ENCODE data around the gene PPARG.

Gene PPARG

DNA sequence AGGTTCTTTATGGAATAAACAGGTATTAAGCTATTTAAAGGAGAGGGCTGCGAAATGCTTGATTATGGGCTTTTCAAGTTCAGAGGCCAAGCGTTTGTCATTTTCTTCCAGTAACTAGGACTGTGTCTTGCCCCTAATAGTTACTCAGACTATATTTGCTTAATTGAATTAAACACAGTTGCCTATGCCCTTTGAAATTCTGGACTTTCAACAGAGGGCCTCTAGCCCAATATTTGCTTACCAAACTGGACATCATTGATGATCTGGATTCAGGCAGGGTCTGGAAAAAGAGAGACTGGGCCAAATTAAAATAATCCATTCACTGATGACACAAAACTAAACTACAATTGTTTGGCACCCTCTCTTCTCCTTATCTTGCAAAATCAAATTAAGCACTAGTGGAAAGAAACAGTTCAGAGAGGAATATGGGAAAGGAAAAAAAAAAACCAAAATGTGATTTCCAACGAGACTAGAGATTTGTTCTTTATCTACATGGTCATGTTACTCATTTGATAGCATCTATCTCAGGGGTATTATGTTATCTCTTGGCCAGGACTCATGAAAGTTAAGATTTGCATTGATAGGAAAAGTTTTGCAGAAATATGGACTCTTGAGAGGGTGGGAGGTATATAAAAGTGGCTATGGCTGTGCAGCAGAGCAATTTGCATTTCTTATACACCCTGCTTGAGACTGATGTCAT is 120.3 kb downstream of the PPARG start:
- no peak for DNase-seq (ENCODE audit: low read depth in 2 of 3, low spot score in 1 of 3)

DNA sequence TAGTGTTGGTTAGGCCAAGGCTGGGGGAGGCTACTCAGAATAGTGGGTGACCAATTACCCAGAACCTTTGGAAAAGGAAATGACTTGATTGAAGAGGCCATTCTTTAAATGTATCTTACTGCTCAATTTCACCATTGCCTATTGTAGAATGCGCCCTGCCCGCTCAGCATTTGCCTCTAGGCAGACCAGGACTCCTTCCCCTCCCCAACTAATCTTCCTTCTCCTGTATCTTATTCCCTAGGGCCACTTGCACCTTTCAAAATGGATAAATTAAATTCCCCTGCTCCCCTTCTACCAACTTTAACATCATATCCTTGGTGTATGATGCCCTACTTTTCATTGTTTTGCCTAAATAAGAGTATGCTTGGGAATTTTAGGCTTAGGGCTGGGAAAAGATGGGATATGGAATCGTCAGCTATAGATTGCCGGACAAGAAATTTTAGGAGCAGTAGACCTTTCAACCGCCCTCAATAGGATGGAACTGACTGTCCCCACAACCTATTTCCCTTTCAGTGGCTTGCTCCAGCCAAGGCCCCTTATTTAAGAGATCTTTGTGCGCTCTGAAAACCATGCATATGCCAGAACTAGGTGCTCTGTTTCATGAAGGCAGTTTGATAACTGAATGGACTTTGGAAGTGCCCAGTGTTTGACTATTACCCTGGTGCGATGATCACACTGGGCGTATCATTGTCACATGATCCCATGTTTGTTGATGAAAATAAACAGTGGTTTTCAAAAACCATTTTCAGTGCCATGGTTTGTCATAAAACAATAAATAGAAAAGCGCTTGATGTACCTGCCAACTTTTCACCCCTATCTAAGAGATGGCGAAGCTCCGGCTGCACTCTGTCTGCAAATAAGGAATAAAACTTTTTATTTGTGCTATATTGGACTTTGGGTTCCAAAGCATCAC is 121.1 kb downstream of the PPARG start:
- no peak for DNase-seq (ENCODE audit: low read depth in 2 of 3, low spot score in 1 of 3)

DNA sequence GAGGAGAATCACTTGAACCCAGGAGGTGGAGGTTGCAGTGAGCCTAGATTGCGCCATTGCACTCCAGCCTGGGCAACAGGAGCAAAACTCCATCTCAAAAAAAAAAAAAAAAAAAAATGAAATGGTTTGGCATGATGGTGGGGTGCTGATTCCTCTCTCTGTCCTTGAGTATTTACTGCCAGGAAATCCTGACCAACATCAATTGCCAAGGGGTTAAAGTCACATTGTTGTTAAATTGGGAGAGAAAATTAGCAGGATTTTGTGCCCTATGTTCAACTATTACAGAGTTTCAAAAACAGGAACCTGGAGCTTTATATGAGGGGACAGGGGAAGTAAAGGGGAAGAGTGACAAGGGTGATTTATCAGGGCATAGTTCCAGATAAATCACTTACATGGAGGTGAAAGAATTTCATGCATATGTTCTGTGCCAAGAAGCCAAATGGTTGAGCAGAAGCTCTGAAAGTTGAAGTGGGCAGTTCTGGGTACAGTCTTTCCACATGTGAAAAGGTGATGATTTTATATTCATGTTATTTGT is 124.9 kb downstream of the PPARG start:
- DNase-seq (ENCODE audit: low read depth in 2 of 3, low spot score in 1 of 3), result no peak

DNA sequence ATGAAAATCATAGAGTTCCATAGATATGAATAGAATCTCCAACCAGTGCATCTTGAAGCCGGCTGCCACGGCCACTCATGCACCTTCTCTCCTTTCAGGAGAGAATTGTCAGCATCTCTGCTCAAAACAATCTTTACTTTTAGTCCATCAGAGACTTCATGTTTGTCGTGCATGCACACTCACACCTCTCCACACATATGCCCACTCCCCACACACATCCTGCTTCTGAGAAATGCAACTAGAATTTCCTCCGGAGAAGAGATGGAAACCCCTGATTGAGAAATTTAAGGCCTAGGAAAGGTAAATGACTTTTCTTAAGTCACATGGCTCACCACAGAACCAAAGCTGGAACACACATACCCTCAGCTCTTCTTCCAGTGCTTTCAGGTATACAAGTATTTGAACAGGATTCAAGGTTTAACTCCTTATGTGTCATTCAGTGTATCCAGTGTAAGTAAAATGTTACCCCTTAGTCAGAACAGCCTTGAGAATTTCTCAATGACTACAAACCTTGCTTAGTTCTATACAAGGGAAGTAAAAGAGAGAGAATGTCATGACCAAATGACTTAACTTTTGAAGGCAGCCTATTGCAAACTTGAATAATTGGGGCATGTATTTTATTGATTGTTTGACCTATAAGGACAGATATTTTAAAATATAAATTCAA is 126.3 kb downstream of the PPARG start:
- DNase-seq (ENCODE audit: low read depth in 2 of 3, low spot score in 1 of 3), result no peak

DNA sequence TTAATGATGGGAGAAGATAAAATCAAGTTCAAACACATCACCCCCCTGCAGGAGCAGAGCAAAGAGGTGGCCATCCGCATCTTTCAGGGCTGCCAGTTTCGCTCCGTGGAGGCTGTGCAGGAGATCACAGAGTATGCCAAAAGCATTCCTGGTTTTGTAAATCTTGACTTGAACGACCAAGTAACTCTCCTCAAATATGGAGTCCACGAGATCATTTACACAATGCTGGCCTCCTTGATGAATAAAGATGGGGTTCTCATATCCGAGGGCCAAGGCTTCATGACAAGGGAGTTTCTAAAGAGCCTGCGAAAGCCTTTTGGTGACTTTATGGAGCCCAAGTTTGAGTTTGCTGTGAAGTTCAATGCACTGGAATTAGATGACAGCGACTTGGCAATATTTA is 127.9 kb downstream of the PPARG start:
- DNase-seq (ENCODE audit: low read depth in 2 of 3, low spot score in 1 of 3), result no peak

DNA sequence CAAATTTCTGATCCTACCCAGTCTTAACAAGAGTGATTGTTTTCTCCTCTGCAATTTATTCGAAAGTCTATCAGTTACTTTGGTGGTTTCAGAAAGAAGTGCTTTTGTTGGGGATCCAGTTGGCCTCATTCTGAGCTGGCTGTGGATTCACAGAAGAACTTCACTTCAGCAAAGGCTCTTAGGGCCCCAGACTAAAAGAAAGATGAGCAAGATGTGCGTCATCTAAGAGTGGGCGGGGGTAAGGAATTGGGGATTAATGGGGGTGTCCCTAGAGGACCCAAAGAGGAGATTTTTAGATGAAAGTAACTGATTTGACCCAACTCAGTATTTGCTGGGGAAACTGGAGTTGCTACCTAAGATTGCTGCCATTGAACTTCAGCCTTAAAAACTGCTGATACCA is 131.5 kb downstream of the PPARG start:
- peak; percentile 18 to 34 (median 23) for DNase-seq (ENCODE audit: low read depth in 2 of 3, low spot score in 1 of 3)

DNA sequence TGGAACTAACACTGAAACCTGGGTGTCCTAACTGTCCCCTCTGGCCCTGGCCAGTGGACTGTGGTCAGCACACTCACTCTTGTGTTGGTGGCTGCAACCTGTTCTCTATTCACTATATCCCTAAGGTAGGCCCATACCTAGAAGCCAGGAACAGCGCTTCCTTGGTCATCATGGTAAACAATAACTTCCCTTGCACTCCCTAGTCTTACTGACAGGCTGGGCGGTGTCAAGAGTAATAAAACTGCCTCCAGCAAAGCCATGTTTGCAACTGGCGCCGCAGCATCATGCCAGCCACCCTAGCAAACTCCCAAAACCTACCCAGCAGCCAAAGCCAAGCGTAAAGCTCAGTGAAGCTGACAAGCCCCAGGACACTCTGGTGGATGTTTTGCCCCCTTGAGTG is 132.3 kb downstream of the PPARG start:
- no peak for DNase-seq (ENCODE audit: low read depth in 2 of 3, low spot score in 1 of 3)

DNA sequence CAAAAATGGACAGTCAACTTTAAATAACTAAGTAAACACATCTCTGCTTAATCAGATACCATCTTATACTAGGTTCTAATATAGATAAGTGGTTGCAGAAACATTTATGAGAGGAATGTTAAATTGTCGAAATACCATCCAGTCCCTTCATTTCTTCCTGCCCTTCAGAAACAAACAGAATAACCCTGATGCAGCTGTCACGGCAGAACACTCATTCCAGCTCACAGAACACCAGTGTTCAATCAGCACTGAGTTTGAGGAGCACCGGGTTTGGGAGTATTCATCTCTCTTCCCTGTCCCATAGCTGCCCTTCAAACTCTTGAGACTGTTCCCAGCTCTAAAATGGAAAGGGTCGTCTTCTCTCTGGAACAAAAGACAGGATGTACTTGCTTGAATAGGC is 134.3 kb downstream of the PPARG start:
- no peak for DNase-seq (ENCODE audit: low read depth in 2 of 3, low spot score in 1 of 3)

DNA sequence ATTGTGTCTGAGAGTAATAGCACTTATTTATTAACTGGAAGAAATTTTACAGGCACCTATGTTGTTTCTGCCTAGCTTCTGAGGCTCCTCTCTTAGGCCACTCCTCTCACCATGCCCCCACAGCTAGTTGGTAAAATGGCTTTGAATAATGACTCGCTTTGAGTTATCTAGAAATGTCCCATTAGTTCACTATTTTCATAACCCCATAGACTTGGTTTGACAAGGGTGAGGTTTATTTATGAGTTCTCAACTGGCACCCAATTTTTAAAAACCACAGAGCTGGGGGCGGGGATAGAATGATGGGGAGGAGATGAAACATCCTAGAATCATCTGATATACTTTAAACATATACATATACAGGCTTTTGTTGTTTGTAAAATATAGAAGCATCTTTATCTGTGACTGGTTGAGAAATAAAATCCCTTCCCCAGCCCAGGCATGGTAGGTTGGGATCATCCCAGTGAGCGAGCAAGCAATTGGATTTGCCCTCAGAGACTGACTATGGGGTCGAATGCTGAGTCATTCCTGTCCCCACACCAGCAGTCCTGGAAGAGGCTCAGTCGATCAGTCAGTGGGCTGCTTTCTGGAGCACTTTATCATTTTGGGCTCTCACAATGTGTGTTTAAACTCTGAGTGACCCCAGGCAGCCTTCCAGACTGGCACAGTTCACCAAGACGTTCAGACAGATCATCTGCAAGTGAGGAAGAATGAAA is 135.2 kb downstream of the PPARG start:
- DNase-seq (ENCODE audit: low read depth in 2 of 3, low spot score in 1 of 3), result peak; percentile 21 to 46 (median 21)

DNA sequence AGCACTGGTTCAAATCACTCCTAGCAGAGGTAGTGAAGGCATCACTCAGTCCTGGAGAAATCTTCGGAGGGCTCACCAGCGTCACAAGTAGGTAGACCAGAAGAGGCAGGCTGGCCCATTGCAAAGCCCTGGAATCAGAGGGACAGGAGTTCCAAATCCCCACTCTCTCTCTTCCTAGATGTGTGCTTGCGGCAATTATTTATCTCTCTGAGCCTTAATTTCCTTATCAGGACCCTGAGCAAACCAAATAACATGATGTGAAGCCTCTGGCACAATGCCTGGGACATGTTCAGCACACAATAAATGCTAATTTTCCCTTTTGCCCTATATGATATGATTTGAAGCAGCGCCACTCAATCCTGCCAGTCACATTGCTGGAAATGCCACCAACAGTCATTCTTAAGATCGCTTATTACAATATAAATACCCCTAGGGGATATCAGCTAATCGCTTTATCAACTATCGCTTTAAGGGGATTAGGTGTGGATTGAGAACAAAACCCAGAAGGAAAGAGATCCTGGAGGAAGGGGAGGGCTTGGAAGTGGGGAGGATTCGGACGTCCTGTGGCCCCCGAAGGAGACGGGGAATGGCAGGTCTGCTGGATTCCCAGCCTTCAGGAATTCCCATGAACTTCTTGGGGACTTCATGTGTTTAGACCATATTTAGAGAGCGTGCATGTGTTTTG is 135.9 kb downstream of the PPARG start:
- no peak for DNase-seq (ENCODE audit: low read depth in 2 of 3, low spot score in 1 of 3)

DNA sequence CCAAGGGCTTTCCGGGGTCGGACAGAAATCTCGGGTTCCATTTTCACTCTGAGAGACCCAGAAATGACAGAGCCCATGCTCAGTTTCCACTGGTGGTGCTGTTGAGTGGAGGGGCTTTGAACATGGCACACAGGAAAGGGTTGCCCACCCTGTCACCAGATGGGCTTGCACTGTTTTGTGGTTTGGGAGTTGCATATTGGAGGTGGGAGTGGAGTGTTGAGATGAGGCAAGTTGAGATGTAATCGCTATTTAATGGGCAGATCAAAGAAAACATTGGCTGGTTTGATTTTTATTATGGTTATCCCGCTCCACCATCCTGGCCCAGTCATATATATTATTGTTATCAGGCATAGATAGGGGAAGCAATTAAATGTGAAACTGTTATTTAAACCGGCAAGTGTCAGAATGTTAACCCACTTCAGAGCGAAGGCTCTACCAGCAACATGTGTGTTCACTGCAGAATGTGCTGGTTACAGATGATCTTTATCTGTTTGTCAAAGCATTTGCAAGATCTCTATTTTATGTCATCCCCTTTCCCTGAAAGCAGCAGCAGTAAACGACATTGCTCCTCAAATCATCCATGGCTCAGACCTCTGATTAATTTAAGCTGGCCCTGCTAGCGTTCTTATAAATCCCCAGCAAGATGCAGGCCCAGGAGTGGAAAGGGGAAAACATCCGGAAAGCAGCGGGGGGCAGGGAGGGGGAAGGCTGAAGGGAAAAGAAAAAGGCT is 137.1 kb downstream of the PPARG start:
- DNase-seq (ENCODE audit: low read depth in 2 of 3, low spot score in 1 of 3), result no peak

DNA sequence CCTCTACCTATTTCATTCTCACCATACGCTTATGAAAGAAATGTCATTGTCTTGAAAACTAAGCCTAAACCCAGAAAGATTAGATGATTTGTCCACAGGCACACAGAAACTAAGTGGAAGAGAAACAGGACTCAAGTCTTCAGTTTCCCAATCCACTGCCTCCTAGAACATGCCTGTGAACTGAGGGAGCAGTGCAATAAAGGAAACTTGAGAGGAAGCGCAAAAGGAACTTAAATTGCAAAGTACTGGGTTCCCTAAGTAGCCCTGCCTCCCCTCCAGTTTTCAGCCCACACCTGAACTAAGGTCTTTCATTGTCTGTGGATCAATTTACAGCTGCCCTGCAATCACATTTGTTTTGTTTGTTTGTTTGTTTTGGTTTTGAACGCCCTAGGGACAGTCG is 138.7 kb downstream of the PPARG start:
- no peak for DNase-seq (ENCODE audit: low read depth in 2 of 3, low spot score in 1 of 3)

DNA sequence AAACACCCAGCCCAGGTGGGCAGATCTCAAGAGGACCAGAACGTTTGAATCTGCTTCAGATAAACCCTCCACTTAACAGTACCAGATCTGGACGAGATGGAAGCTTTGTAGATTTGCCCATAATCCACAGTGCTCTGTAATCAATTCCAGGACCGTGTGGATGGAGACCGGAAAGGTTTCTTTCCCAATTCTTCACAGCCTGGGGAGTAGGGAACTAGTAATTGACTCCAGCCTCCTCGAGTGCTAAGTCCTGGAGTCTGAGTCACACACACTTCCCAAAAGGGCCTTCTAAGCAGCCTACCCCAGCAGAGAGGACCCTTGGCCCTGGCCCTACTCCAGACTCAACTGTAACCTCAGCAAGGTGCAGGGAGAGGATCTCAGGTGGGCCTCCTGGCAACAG is 139.3 kb downstream of the PPARG start:
- DNase-seq (ENCODE audit: low read depth in 2 of 3, low spot score in 1 of 3), result no peak

DNA sequence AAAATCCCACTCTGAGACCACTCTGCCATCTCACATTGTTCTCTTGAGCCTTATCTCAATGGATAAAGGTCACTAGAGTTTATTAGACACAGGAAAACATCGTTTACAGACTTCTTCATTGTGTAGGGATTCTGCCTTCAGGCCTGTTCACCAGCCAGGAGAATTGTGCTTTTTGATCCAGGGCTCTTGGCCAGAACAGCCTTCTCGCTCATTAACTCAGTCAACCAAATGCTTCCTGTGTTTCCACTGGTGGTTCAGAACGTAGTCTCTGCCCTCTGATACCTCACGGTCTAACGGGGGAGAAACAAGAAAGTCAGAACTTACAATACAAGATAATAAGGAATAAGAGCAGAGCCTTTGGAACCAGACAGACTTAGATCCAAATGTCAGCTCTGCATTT is 141.2 kb downstream of the PPARG start:
- DNase-seq (ENCODE audit: low read depth in 2 of 3, low spot score in 1 of 3), result no peak

DNA sequence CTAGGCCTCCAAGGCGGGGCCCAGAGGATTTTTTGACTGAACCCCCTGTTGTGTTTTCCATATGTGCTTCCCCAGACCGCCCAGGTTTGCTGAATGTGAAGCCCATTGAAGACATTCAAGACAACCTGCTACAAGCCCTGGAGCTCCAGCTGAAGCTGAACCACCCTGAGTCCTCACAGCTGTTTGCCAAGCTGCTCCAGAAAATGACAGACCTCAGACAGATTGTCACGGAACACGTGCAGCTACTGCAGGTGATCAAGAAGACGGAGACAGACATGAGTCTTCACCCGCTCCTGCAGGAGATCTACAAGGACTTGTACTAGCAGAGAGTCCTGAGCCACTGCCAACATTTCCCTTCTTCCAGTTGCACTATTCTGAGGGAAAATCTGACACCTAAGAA is 145.0 kb downstream of the PPARG start:
- DNase-seq (ENCODE audit: low read depth in 2 of 3, low spot score in 1 of 3), result no peak

DNA sequence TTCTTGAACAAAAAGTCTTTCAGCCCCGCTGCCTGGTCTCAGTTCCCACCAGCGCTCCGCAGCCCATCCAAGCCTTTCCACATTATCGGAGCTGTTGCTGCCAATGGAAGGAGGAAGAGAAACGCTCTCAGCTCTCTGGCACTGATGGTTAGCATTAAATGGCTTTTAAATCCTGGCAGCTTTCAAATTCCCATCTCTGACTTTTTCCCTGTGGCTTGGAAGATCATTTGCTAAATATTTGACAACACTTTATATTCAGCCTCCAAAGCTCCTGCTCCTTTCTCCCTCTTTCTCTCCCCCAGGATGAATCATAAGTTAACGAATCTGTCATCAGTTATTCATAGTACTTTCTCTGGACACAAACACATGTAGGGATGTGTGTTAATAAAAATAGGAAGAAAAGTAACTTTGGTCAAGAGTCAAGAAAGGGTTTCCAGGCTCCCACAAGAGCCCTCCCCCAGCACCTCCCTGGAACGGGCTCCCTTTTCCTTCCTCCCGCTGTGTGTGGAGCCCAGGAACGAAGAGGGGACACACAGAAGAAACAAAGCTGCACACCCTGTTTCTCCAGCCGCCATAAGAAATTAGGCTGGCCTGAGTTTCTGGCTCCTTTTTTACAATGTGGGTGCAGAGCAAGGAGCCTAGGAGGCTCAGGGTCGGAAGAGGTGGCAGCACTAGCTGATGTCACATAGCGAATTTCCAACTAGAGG is 147.8 kb downstream of the PPARG start:
- DNase-seq (ENCODE audit: low read depth in 2 of 3, low spot score in 1 of 3), result no peak

DNA sequence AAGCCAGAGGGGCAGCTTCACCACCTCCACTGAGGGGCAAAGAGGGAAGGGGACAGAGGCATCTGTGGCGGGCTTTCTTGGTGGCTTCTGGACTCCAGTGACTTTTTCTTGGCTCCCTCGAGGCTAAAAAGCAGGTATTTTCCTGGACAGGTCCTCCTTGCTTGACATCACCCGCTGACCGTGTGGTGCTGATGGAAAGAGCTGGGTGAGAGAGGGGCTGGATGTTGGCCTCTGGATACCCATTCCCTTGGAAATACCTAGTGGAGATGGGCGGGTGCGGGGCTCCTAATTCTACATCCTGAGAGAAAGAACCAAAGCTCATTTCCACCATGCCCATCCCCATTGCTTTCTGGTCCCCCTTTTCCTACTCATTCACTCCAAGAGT is 148.3 kb downstream of the PPARG start:
- DNase-seq (ENCODE audit: low read depth in 2 of 3, low spot score in 1 of 3), result no peak

DNA sequence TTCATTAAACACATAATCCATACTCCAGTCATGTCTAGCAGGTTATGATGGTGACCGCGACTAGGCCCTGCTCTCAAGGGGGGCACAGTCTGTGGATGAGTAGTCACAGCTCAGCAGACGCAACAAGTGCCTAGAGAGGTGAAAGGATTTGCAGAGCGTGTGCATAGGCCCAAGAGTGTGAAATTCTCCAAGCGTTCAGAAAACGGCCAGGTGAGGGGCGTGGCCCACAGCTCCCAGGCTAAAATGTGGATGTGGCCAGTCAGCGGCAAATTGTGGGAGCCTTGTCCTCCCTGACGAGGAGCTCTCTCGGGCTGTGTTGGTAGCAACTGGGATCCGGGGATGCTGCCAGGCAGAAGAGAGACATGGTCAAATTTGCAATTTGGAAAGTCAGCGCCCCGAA is 149.0 kb downstream of the PPARG start:
- DNase-seq (ENCODE audit: low read depth in 2 of 3, low spot score in 1 of 3), result no peak

DNA sequence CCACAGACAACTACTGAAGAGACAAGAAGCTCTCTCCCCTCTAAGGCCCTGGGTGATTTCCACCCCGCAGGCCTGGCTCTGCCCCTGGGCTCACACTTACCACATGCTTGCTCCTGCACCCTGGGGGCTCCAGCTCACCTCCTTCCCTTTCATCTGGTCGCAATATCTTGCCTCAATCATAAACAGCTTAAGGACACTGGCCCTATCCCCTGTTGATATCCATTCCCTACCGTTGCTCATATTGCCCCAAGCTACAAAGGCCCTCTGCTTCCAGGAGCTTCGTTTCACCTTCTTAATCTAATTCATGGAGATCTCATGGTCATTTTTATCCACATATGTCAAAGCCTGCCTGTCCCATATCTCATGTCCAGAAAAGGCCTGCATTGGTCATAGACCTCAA is 149.4 kb downstream of the PPARG start:
- DNase-seq (ENCODE audit: low read depth in 2 of 3, low spot score in 1 of 3), result no peak
